Measurements from ENCODE around the gene BPHL. TPM values are rescaled to one million over a fixed set of nuclear protein-coding genes. Genes with fewer than 3 reads are reported as not detected.

The BPHL gene
- total RNA-seq, 4 donors from 2014 or later: 6.7 to 21.6 (median 12.6) TPM

- Histone ChIP-seq H3K27ac (no peak overlapping the region), H3K4me3 (no peak overlapping the region), H3K4me1 (no peaks in the 10 kb centered on the region), H3K36me3 (peaks cover 6 to 87% (median 23%) of the 10 kb centered on the region in 3 donors), H3K9me3 (no peaks in the 10 kb centered on the region), H3K27me3 (no peaks in the 10 kb centered on the region)
- WGBS, 2 donors: 90 to 94% methylated on average over 3 of the region's 3 CpGs
- TF ChIP-seq POLR2A (IDR thresholded peaks at IDR 0.05) (no peak), EP300 (IDR thresholded peaks at IDR 0.05) (no peak), CTCF (IDR thresholded peaks at IDR 0.05) (no peak)
- no peak for DNase-seq (ENCODE audit: low spot score in 2 of 2)
These were observed 15.6 kb upstream of the BPHL start for GRCh38 chr6:3102875-3103274.

GRCh38 chr6:3108746-3109414, 9.6 kb upstream of the BPHL start:
- TF ChIP-seq POLR2A (IDR thresholded peaks at IDR 0.05) (no peak), CTCF (IDR thresholded peaks at IDR 0.05) (no peak), EP300 (IDR thresholded peaks at IDR 0.05) (no peak)
- H3K9me3 ChIP-seq: no peaks in the 10 kb centered on the region
- peaks cover 6 to 94% (median 28%) of the 10 kb centered on the region in 3 donors for H3K36me3 ChIP-seq
- H3K27ac ChIP-seq: peak overlapping the region in 2 of 4 donors; percentile 19 to 51
- 73 to 76% methylated on average over 10 of the region's 10 CpGs for WGBS, 2 donors
- no peaks in the 10 kb centered on the region for H3K27me3 ChIP-seq
- no peak overlapping the region for H3K4me3 ChIP-seq
- no peak for DNase-seq (ENCODE audit: low spot score in 2 of 2)
- peaks cover 0 to 4% (median 0%) of the 10 kb centered on the region in 4 donors for H3K4me1 ChIP-seq

- Histone ChIP-seq H3K27ac (peak overlapping the region in 2 of 4 donors; percentile 19 to 51), H3K27me3 (no peaks in the 10 kb centered on the region), H3K9me3 (no peaks in the 10 kb centered on the region), H3K36me3 (peaks cover 6 to 94% (median 28%) of the 10 kb centered on the region in 3 donors), H3K4me3 (no peak overlapping the region), H3K4me1 (peaks cover 0 to 4% (median 0%) of the 10 kb centered on the region in 4 donors)
- no peak for DNase-seq (ENCODE audit: low spot score in 2 of 2)
- TF ChIP-seq CTCF (IDR thresholded peaks at IDR 0.05): no peak
- no peak for TF ChIP-seq EP300 (IDR thresholded peaks at IDR 0.05)
- no peak for TF ChIP-seq POLR2A (IDR thresholded peaks at IDR 0.05)
- WGBS, 2 donors: 88% methylated on average over 3 of the region's 3 CpGs
These were observed 8.8 kb upstream of the BPHL start for GRCh38 chr6:3109761-3110160.

- 81 to 95% methylated on average over 6 of the region's 6 CpGs for WGBS, 2 donors
These were observed 4.1 kb upstream of the BPHL start for GRCh38 chr6:3114377-3114776.

More at GRCh38 chr6:3114377-3114776, 4.1 kb upstream of the BPHL start:
- DNase-seq (ENCODE audit: low spot score in 2 of 2): no peak
- no peak for TF ChIP-seq CTCF (IDR thresholded peaks at IDR 0.05)
- TF ChIP-seq POLR2A (IDR thresholded peaks at IDR 0.05): no peak
- TF ChIP-seq EP300 (IDR thresholded peaks at IDR 0.05): no peak
- H3K27me3 ChIP-seq: no peaks in the 10 kb centered on the region
- H3K36me3 ChIP-seq: peaks cover 0 to 61% (median 9%) of the 10 kb centered on the region in 3 donors
- H3K27ac ChIP-seq: no peak overlapping the region
- H3K9me3 ChIP-seq: no peaks in the 10 kb centered on the region
- H3K4me1 ChIP-seq: peaks cover 0 to 16% (median 7%) of the 10 kb centered on the region in 4 donors
- no peak overlapping the region for H3K4me3 ChIP-seq

Measured in tibial nerve (tissue), 4 donors.